Measurements from ENCODE around the gene CXCL3. TPM values are rescaled to one million over a fixed set of nuclear protein-coding genes. Genes with fewer than 3 reads are reported as not detected.

Gene CXCL3
- total and polyA plus RNA-seq, 10 of the 15 experiments (the other 5 are each of a cell fraction or from before 2014, with no cell fraction given): not detected

DNA sequence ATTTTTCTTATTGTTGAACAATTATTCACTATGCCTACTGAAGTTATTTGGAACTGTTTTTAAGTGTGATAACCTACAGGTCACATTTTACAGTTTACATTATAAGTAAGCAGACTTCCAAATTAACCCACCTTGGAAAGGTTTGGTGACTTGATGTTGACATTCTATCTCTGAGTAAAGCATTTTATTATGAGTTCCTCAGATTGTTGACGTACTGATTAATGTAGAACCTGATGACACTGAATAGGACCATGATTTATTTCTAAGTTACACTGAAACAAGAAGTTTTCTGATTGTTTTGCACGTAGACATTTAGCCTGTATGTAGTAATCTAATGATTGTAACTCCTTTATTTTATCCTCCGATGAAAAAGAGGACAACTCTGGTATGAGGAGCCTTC lies 17.0 kb upstream of the CXCL3 start:
- FAIRE-seq (no peak), ATAC-seq (no peak), DNase-seq (ENCODE audit: low read depth, low spot score) (no peak)
- ChIA-PET SMC1A (ENCODE audit: uncharacterized antibody, unreplicated experiment) (interaction anchor here (0.7 to 1.4 kb wide), 3 partner anchors 14 to 658 kb away, joined by 4 to 5 read pairs (median 5); no protein-coding TSS in a partner anchor), RAD21 (ENCODE audit: unreplicated experiment) (no interaction called here), CTCF (interaction anchor here (0.7 to 1.1 kb wide), 3 partner anchors 9 to 92 kb away, joined by 3 read pairs; no protein-coding TSS in a partner anchor), POLR2A (no interaction called here)
- Histone ChIP-seq H3K9ac (ENCODE audit: control insufficient read depth, insufficient read depth, low read length) (no peak overlapping the region), H3K27ac (ENCODE audit: control insufficient read depth, insufficient read depth) (no peak overlapping the region), H3K4me3 (no peak overlapping the region), H3K4me1 (ENCODE audit: control insufficient read depth, insufficient read depth, low read length) (no peaks in the 10 kb centered on the region), H3K4me2 (ENCODE audit: control insufficient read depth, insufficient read depth) (no peak overlapping the region), H4K20me1 (ENCODE audit: control insufficient read depth, insufficient read depth) (no peaks in the 10 kb centered on the region), H3K79me2 (ENCODE audit: control insufficient read depth, insufficient read depth, low read length) (no peaks in the 10 kb centered on the region), H3K36me3 (ENCODE audit: control insufficient read depth in 2 of 2, insufficient read depth in 2 of 2, low read length in 1 of 2) (no peaks in the 10 kb centered on the region), H3K9me3 (replicated peaks; ENCODE audit: control insufficient read depth, insufficient read depth, low read length) (no peaks in the 10 kb centered on the region), H3K27me3 (replicated peaks in 1 of 2; ENCODE audit: control insufficient read depth in 2 of 2, insufficient read depth in 2 of 2, low read length in 1 of 2) (no peaks in the 10 kb centered on the region; a peak in 1 of 4 replicates), H2AFZ (ENCODE audit: control insufficient read depth, low read depth, low read length) (no peak overlapping the region)
- in situ Hi-C loops (cut with MboI) (no loop called here), intact Hi-C loops (cut with micrococcal nuclease; ENCODE audit: unreplicated experiment) (no loop called here)
- no TSS peak for BruUV-seq (replicated peaks)
- WGBS (ENCODE audit: insufficient coverage, insufficient replicate concordance, low lambda C conversion rate, missing lambda C conversion rate): 7% methylated on average over 3 of the region's 3 CpGs
- TF ChIP-seq JUNB (IDR thresholded peaks at IDR 0.05) (no peak), POLR2AphosphoS5 (IDR thresholded peaks at IDR 0.05; ENCODE audit: low read length) (no peak), CTCF (IDR thresholded peaks at IDR 0.05 in 2 of 3, conservative IDR thresholded peaks at IDR 0.05 in 1 of 3; ENCODE audit: control insufficient read depth in 2 of 3, extremely low read depth in 1 of 3, insufficient read depth in 1 of 3, low read depth in 3 of 3, low read length in 3 of 3) (no peak), MYC (IDR thresholded peaks at IDR 0.05; ENCODE audit: insufficient read depth, insufficient read length, insufficient replicate concordance, low read length, severe bottlenecking) (no peak), NFIC (IDR thresholded peaks at IDR 0.05; ENCODE audit: low read depth, low read length) (no peak), HDGF (IDR thresholded peaks at IDR 0.05) (no peak), BHLHE40 (IDR thresholded peaks at IDR 0.05; ENCODE audit: borderline replicate concordance in 1 of 2, low read depth in 2 of 2, low read length in 1 of 2) (no peak), BCLAF1 (IDR thresholded peaks at IDR 0.05) (no peak), PRDM15 (CRISPR knock-in tag; IDR thresholded peaks at IDR 0.05) (no peak), RB1 (IDR thresholded peaks at IDR 0.05; ENCODE audit: borderline replicate concordance) (no peak), NKRF (conservative IDR thresholded peaks at IDR 0.05) (no peak), SUPT20H (IDR thresholded peaks at IDR 0.05; ENCODE audit: borderline replicate concordance, control insufficient read depth, low read depth, low read length) (no peak)
